SK-N-SH treated with all-trans-retinoic acid at 6 μM for 48 hours (cell line): ENCODE results near the gene ATG13.

Source experiments
- ATAC-seq: fragments of 200-7000 bp; cut with Tn5 transposase; 3 replicates; pipeline ENCODE4 v1.9.1; 2020; ENCODE audit warnings: mild to moderate bottlenecking, moderate library complexity
- ARNTL ChIP-seq: fragments of 450-650 bp; formaldehyde crosslinking; IDR thresholded peaks from 2 replicates; pipeline ENCODE4 v1.5.0; 2020; ENCODE audit warnings: low read depth, mild to moderate bottlenecking, moderate library complexity, borderline replicate concordance
- BACH2 ChIP-seq: fragments of 250-450 bp; sonication (Bioruptor Pico); IDR thresholded peaks from 2 replicates; pipeline ENCODE4 v1.9.0; 2021; ENCODE audit warnings: mild to moderate bottlenecking, borderline replicate concordance
- CSDC2 ChIP-seq: fragments of 250-450 bp; sonication (Bioruptor Pico); IDR thresholded peaks from 2 replicates; pipeline ENCODE4 v1.5.0; 2020; ENCODE audit warnings: mild to moderate bottlenecking, moderate library complexity
- CSRNP3 ChIP-seq: fragments of 250-450 bp; sonication (Bioruptor Pico); IDR thresholded peaks from 2 replicates; pipeline ENCODE4 v1.5.1; 2021; ENCODE audit warnings: mild to moderate bottlenecking, moderate library complexity
- ESRRG ChIP-seq: fragments of 250-450 bp; sonication (Bioruptor Pico); IDR thresholded peaks from 2 replicates; pipeline ENCODE4 v1.6.1; 2021; ENCODE audit warnings: mild to moderate bottlenecking
- GLIS3 ChIP-seq: fragments of 250-450 bp; sonication (Bioruptor Pico); IDR thresholded peaks from 2 replicates; pipeline ENCODE4 v1.5.0; 2020; ENCODE audit warnings: mild to moderate bottlenecking, moderate library complexity
- ISL1 ChIP-seq: fragments of 250-450 bp; sonication (Bioruptor Pico); IDR thresholded peaks from 2 replicates; pipeline ENCODE4 v2.1.2; 2022; ENCODE audit warnings: mild to moderate bottlenecking, moderate library complexity
- OSR1 ChIP-seq: fragments of 250-450 bp; sonication (Bioruptor Pico); IDR thresholded peaks from 2 replicates; pipeline ENCODE4 v1.8.0; 2022; ENCODE audit warnings: moderate library complexity, mild to moderate bottlenecking, inconsistent platforms
- PATZ1 ChIP-seq: fragments of 250-450 bp; sonication (Bioruptor Pico); IDR thresholded peaks from 2 replicates; pipeline ENCODE4 v1.8.0; 2020; ENCODE audit warnings: mild to moderate bottlenecking, moderate library complexity, borderline replicate concordance
- POU6F1 ChIP-seq: fragments of 250-450 bp; sonication (Bioruptor Pico); IDR thresholded peaks from 2 replicates; pipeline ENCODE4 v1.8.0; 2021; ENCODE audit warnings: low read depth, mild to moderate bottlenecking, moderate library complexity, borderline replicate concordance
- PPARA ChIP-seq: fragments of 250-450 bp; sonication (Bioruptor Pico); IDR thresholded peaks from 2 replicates; pipeline ENCODE4 v1.5.0; 2020; ENCODE audit warnings: mild to moderate bottlenecking, borderline replicate concordance
- RARB ChIP-seq: fragments of 250-450 bp; sonication (Bioruptor Pico); IDR thresholded peaks from 2 replicates; pipeline ENCODE4 v1.8.0; 2021; ENCODE audit warnings: mild to moderate bottlenecking, moderate library complexity
- SNAI2 ChIP-seq: fragments of 250-450 bp; sonication (Bioruptor Pico); IDR thresholded peaks from 2 replicates; pipeline ENCODE4 v1.5.0; 2020; ENCODE audit warnings: mild to moderate bottlenecking, moderate library complexity
- TCF4 ChIP-seq: fragments of 250-450 bp; sonication (Bioruptor Pico); IDR thresholded peaks from 2 replicates; pipeline ENCODE4 v1.8.0; 2021; ENCODE audit warnings: mild to moderate bottlenecking, moderate library complexity, borderline replicate concordance
- TOX ChIP-seq: fragments of 250-450 bp; sonication (Bioruptor Pico); IDR thresholded peaks from 2 replicates; pipeline ENCODE4 v1.8.0; 2021; ENCODE audit warnings: mild to moderate bottlenecking, moderate library complexity, borderline replicate concordance
- TSHZ2 ChIP-seq: fragments of 250-450 bp; sonication (Bioruptor Pico); IDR thresholded peaks from 2 replicates; pipeline ENCODE4 v1.5.0; 2020; ENCODE audit warnings: mild to moderate bottlenecking, moderate library complexity
- ZC3H10 ChIP-seq: fragments of 250-450 bp; sonication (Bioruptor Pico); IDR thresholded peaks from 2 replicates; pipeline ENCODE4 v1.5.1; 2021; ENCODE audit warnings: mild to moderate bottlenecking, moderate library complexity
- ZFP3 ChIP-seq: fragments of 250-450 bp; sonication (Bioruptor Pico); IDR thresholded peaks from 2 replicates; pipeline ENCODE4 v1.5.0; 2020; ENCODE audit warnings: mild to moderate bottlenecking, moderate library complexity
- ZFP30 ChIP-seq: fragments of 450-650 bp; formaldehyde crosslinking; IDR thresholded peaks from 2 replicates; pipeline ENCODE4 v1.5.0; 2022; ENCODE audit warnings: mild to moderate bottlenecking, moderate library complexity
- ZNF565 ChIP-seq: fragments of 450-650 bp; formaldehyde crosslinking; conservative IDR thresholded peaks from 2 replicates; pipeline ENCODE4 v1.5.0; 2020; ENCODE audit warnings: low read depth, mild to moderate bottlenecking, moderate library complexity
- ZNF70 ChIP-seq: fragments of 450-650 bp; formaldehyde crosslinking; IDR thresholded peaks from 2 replicates; pipeline ENCODE4 v1.5.0; 2020; ENCODE audit warnings: mild to moderate bottlenecking, moderate library complexity
- ZNF8 ChIP-seq: fragments of 450-650 bp; formaldehyde crosslinking; IDR thresholded peaks from 2 replicates; pipeline ENCODE4 v1.5.0; 2020; ENCODE audit warnings: mild to moderate bottlenecking, moderate library complexity

ATG13 gene

GRCh38 chr11:46693597-46694012, 76.3 kb downstream of the ATG13 start:
- TF ChIP-seq CSRNP3 (CRISPR knock-in tag) (no peak), ZNF70 (no peak), POU6F1 (CRISPR knock-in tag) (no peak), PATZ1 (no peak), ZFP30 (no peak), BACH2 (no peak), TCF4 (no peak), RARB (CRISPR knock-in tag) (no peak), TOX (CRISPR knock-in tag) (no peak)
- TF ChIP-seq, all 23 proteins: peak for 0
- ATAC-seq: no peak

- no peak for ATAC-seq
- TF ChIP-seq ZC3H10 (no peak), ZNF565 (no peak), SNAI2 (CRISPR knock-in tag) (no peak), GLIS3 (no peak), CSDC2 (CRISPR knock-in tag) (no peak), RARB (CRISPR knock-in tag) (no peak), PPARA (CRISPR knock-in tag) (no peak), CSRNP3 (CRISPR knock-in tag) (no peak), TOX (CRISPR knock-in tag) (no peak), BACH2 (no peak), ZFP30 (no peak), ARNTL (no peak), TSHZ2 (CRISPR knock-in tag) (no peak)
- TF ChIP-seq, all 23 proteins: peak for 0
These were observed 76.7 kb downstream of the ATG13 start for GRCh38 chr11:46694072-46694471.

GRCh38 chr11:46694607-46695006, 77.3 kb downstream of the ATG13 start:
- no peak for ATAC-seq
- TF ChIP-seq ISL1 (no peak), PATZ1 (no peak), ARNTL (no peak), TCF4 (no peak), OSR1 (CRISPR knock-in tag) (no peak), SNAI2 (CRISPR knock-in tag) (no peak), ZFP30 (no peak), ESRRG (CRISPR knock-in tag) (no peak), POU6F1 (CRISPR knock-in tag) (no peak), GLIS3 (no peak), PPARA (CRISPR knock-in tag) (no peak), ZNF8 (CRISPR knock-in tag) (no peak), BACH2 (no peak), CSRNP3 (CRISPR knock-in tag) (no peak), ZFP3 (CRISPR knock-in tag) (no peak), ZNF70 (no peak)
